Medulla oblongata (tissue), 1 donor: ENCODE data around the gene SYNJ2.

Experiments used
- DNase-seq: peaks from one replicate; pipeline ENCODE4 v3.0.0-alpha.2; 2015; ENCODE audit errors: extremely low spot score

Gene SYNJ2

GRCh38 chr6:158124288-158124687 lies 142.6 kb downstream of the SYNJ2 start:
- no peak for DNase-seq

- DNase-seq: no peak
Observed at GRCh38 chr6:158125271-158125670, 143.6 kb downstream of the SYNJ2 start.

GRCh38 chr6:158131926-158132325 lies 150.3 kb downstream of the SYNJ2 start:
- DNase-seq: no peak

GRCh38 chr6:158142789-158143188 lies 161.1 kb downstream of the SYNJ2 start:
- DNase-seq: no peak

- no peak for DNase-seq
Observed at GRCh38 chr6:158143700-158144099, 162.0 kb downstream of the SYNJ2 start.
